Eye (tissue), 1 donor: Measurements from ENCODE around the gene MAS1.

Source experiments
- DNase-seq: peaks from one replicate; pipeline ENCODE4 v3.0.0-alpha.2; 2015

The MAS1 gene

DNA sequence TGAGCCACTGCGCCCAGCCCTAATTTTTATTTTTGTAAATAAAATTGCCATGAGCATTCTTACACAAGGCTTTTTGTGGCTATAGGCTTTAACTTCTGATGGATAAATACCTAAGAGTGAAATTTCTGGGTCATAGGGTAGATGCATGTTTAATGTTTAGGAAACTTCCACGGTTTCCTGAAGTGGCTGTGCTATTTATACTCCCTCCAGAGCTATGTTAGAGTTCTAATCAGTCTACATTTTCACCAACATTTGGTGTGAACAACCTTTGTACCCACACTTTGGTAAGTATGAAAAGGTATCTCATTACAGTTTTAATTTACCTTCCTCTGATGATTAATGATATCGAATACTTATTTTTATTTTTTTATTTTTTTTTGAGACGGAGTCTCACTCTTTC lies 6.1 kb upstream of the MAS1 start:
- no peak for DNase-seq

DNA sequence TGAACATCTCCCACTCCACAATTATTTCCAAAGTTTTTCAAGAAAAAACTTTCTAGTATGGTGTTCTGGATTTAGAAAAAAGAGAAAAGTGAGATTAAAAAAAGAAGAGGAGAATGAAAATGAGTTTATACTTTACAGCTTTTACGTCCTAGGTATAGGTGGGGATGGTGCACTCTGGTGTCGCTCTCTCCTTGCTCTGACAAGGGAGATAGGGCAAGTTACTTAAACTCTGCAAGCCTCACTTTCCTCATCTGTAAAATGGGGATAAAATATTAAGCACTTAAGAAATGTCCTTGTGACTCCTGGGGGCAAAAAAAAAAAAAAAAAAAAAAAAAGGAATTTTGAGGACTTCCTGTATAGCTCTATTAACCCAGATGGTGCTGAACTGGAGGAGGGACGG lies 4.5 kb upstream of the MAS1 start:
- no peak for DNase-seq

GRCh38 chr6:159887146-159887545 lies 3.6 kb upstream of the MAS1 start:
- DNase-seq: no peak

- DNase-seq: no peak
Measured at GRCh38 chr6:159887761-159888160, 3.0 kb upstream of the MAS1 start.

DNA sequence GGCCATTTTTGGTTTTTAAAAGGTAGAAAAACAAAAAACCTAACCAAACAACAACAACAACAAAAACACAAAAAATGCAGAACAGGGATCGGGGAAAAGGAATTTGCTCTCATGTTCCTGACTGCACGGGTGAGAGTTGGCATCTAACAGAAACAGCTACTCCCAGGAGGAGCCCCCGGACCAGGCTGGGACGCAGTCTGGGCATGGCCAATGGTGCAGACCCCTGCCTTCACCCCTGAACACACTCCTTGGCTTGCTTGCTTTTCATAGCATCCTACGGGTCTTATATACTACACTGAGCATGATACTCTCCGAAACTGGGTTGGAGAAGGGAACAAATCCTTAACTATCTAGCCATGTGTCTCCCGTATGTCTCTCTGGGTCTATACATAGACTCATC lies 587 bp upstream of the MAS1 start:
- no peak for DNase-seq

DNA sequence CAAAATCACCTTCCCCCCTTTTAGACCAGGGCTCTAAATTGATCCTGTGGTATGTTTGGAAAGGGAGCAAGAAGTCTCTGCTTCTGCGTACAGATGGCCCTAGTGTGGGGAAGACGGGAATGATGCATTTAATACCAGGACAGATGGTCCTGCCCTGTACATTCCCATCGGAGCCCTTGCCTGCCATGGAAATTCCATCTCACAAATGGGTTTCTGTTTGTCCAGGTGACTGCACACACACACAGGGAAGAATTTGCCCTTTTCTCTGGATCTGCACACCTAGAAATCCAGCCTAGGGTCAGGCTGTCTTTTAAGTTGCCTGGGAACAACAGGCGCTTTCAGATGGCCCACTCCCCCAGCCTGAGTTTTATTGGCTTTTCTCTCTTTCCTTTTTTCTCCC lies 1.3 kb downstream of the MAS1 start:
- DNase-seq: no peak

GRCh38 chr6:159893064-159893463 lies 2.3 kb downstream of the MAS1 start:
- no peak for DNase-seq

DNA sequence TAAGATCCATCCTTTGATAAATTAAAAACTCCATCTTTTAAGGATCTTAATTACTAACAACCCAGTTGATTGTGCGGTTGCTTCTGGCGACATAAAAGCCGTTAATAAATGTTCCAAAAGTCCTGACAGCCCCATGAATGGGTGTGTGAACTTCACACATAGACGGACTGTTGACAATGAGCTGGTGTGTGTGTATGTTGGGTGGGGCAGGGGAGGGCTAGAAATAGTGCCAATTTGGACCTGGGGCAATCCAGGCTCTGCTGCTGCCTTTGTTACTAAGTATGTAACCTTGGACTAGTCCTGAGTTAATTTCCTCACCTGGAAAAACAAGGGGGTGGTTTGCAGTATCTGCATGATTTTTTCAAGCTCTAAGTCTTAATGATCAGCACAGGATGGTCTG lies 4.2 kb downstream of the MAS1 start:
- no peak for DNase-seq

GRCh38 chr6:159897603-159898002 lies 6.8 kb downstream of the MAS1 start:
- no peak for DNase-seq

- no peak for DNase-seq
Measured at GRCh38 chr6:159898519-159898918, 7.7 kb downstream of the MAS1 start.

GRCh38 chr6:159899994-159900745 lies 9.4 kb downstream of the MAS1 start:
- DNase-seq: no peak

DNA sequence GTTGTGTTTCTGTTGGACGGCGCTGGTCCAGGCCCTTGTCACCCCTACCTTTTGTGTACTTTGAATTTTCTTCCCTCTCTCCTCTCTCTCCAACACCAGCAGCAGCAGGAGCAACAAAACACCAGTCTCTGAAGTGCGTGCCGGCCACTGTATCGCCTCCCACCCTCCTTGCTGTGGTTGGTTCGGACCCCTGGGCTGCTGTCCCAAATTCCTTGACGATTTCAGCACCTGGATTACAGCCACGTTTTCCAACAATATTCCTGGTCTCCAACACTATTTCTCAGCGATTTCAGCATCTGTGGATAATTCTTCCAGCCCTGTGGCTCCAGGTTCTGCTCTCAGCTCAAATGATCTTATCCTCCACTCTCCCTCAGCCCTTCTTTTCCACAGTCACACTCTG lies 11.8 kb downstream of the MAS1 start:
- no peak for DNase-seq

- no peak for DNase-seq
Measured at GRCh38 chr6:159904497-159904911, 13.7 kb downstream of the MAS1 start.

DNA sequence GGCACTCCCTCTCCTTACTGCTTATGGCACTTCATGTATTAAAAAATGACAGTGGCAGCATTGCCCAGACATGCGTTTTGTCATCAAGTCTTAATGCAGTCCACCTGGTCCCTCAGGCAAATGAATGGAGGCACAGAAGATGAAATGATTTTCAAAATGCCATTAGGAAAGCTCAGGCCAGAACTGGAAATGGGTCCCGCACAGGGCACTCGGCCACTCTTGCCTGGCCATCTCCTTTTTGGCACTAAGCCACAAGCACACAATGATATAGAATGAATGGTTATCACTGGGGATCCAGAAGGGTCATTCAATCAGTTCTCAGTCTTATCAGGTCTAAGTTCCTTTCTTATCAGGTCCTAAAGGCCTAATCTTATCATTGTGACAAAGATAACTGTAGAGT lies 15.6 kb downstream of the MAS1 start:
- no peak for DNase-seq

DNA sequence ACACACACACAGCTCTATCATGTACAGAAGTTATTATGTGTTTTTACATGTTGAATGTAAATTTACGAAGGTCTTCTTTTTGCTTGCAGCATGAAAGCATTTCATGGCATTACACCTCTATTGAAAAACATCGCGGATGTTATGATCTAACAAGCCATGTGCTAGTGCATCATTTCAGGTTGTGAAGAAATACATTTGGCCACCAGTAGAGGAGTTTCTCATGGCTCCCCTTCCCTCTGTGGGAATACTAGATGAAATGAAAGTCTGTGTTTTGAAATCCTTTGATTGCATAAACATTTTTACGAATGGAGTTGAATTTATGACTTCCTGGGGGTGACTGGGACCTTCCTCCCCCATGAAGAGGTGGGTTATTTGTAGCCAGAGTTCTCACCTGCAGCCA lies 17.7 kb downstream of the MAS1 start:
- no peak for DNase-seq

- no peak for DNase-seq
Measured at GRCh38 chr6:159908979-159909378, 18.2 kb downstream of the MAS1 start.

DNA sequence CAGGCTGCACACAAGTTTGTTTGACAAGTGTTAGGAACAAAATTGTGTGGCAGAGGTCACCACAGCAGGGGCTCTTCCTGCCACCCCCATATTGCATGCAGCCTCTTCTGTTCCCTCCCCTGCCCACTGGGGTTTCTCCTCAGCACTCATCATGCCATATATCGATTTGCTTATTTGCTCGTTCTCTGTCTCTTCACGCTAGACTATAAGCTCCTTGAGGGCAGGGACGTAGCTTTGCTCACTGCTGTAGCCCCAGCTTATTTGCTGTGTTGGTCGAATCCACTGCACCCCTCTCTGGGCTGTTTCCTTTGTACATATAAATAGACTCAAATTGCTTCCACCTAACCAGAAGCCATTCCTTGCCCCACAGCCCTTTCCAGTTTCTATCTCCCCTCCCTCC lies 19.6 kb downstream of the MAS1 start:
- DNase-seq: no peak

- no peak for DNase-seq
Measured at GRCh38 chr6:159913375-159913774, 22.6 kb downstream of the MAS1 start.

DNA sequence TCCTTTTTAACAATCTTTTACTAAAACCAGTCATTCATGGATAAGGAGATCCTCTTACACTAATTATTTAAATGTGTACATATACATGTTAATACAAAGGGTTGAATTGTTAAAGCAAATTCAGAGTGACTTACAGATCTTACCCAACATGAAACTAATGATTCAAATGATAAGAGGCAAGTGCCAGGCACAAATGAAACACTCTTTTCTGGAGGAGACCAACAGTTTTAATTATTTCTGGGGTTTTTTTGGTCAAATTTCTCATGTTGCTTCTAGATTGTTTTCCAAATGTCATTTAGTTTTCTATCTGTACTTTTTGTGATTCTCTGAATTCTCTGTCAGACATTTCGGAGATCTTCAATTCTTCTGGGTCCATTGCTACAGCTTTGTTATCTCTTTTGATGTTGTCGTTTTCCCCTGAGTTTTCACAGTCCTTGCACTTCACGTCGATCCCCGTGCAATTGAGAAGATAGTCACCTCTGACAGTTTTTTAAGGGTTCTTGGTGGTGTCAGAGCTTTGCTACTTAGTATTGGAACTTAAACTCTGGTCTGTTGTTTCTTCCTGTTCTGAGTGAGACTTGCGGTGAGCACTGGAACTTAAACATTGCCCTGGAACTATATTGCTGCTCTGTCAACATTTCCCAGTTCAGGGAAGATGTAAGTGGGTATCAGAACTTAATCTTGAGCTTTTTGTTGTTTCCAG lies 23.2 kb downstream of the MAS1 start:
- no peak for DNase-seq

- DNase-seq: no peak
Measured at GRCh38 chr6:159914565-159914923, 23.8 kb downstream of the MAS1 start.

- no peak for DNase-seq
Measured at GRCh38 chr6:159915397-159915796, 24.6 kb downstream of the MAS1 start.

DNA sequence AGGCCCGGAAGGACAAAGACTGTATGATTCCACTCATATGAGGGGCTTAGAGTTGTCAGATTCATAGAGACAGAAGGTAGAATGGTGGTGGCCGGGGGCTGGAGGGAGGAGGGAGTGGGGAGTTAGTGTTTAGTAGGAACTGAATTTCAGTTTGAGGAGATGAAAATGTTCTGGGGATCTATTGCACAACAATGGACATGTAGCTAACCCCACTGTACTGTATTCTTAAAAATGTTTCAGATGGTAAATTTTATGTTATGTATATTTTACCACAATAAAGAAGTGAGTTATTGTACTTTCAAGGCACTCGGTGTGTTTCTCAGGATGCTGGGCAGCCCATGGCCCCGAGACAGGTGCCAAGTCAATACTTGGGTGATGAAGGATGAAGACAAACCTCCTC lies 25.4 kb downstream of the MAS1 start:
- no peak for DNase-seq

DNA sequence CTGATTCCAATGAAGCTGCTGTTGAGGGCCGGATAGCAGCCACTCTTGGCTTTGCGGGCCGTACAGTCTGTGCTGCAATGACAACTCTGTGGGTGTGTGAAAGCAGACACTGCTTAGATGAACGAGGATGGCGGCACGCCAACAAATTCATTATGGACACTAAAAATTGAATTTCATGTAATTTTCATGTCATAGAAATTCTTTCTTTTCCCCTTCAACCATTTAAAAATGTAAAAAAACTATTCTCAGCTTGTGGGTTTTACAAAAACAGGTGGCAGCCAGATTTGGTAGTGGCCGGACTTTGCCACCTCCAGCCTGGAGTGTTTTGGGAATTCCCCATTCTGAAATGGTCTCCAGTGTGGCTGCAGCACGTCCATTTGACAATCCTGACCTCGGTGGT lies 26.0 kb downstream of the MAS1 start:
- DNase-seq: no peak

DNA sequence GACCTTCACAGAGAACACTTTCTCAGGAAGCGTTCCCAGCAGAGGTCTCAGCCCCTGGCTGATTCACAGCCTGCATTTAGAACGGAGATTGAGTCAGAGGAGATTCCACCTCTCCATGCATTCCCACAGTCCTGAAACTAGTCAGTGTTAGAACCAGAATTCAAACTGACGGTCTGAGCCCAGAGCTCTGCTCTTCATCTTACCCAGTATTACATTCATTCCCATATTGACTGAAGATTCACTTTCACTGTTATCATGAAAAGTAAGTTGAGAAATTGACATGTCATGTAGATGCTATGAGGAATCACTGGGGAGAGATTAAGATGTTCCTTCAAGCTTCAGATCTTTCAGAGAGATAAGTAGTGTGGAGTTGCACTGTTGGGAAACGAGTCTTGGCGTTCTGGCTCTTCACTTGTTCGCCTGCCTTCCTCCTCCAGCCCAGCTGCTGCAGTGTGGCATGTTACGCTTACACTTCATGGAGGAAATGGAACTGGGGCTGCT lies 28.3 kb downstream of the MAS1 start:
- DNase-seq: no peak

- no peak for DNase-seq
Measured at GRCh38 chr6:159919800-159920199, 29.0 kb downstream of the MAS1 start.
